GM19372 (cell line): ENCODE measurements around the gene RIMS1.
A peak's percentile ranks its signal among the peaks of the same experiment; 100 is the strongest.

Source experiments
- ATAC-seq: cut with Tn5 transposase; IDR thresholded peaks from one replicate; pipeline ENCODE4 v1.9.1; 2021; ENCODE audit warnings: mild to moderate bottlenecking, low read depth, moderate library complexity; ENCODE audit not compliant: unreplicated experiment

RIMS1 gene

GRCh38 chr6:72216222-72217068 lies 330.1 kb downstream of the RIMS1 start:
- no peak for ATAC-seq

- no peak for ATAC-seq
Measured at GRCh38 chr6:72217626-72218025, 331.3 kb downstream of the RIMS1 start.

- ATAC-seq = peak; percentile 85
Measured at GRCh38 chr6:72218125-72218524, 331.8 kb downstream of the RIMS1 start.

DNA sequence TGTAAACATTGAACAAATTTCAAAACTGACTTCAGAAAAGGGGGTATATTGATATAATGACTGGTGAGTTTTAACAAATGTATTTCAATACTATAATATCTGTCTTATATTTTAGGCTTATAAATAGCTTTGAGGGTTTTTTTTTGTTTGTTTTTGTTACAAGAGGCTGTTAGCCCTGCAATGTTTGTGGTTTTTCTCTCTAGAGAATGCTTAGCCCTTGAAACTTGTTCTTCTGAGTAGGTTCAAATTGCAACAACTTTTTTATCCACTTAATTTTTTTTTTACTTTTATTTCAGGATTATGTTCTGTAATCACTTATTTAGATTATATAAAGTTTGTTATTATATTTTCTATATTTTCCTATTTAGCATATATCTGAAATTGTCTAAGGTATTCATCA lies 333.2 kb downstream of the RIMS1 start:
- no peak for ATAC-seq

GRCh38 chr6:72238021-72238420 lies 351.7 kb downstream of the RIMS1 start:
- no peak for ATAC-seq

GRCh38 chr6:72238900-72239299 lies 352.6 kb downstream of the RIMS1 start:
- ATAC-seq = no peak

DNA sequence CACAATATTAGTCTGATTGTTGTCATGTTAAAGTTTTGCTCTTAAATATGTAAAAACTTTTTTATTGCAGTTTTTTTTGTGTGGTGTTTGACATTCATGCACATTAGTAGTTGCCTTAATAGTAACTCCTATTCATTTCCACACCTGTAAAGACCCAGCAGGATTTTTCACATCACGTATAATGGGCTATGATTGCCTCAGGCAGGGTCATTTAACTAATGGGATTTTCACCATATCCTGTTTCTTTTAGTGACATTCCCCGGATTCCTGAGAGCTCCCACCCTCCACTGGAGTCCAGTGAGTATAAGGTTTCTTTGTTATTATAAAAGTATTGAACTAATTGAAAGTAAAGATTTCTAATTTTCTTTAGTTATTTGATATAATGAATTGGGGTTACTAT lies 359.2 kb downstream of the RIMS1 start:
- ATAC-seq = no peak

DNA sequence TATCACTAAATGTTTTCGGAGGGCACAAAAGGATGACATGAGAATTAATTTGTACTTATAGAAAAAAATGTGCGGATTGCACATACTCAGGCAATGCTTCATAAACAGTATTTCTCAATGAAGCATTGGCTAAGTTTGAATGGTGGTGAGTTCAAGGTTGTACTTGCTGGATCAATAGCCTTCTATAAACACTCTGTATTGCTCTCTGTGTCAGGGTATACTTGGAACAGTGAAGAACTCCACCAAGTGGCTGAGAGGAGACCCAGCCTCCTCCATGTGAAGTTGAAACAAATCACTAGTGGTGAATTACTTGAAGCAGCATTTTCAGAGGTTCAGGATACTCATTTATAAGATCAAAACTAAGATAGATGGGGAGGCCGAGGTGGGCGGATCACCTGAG lies 360.6 kb downstream of the RIMS1 start:
- ATAC-seq = no peak

DNA sequence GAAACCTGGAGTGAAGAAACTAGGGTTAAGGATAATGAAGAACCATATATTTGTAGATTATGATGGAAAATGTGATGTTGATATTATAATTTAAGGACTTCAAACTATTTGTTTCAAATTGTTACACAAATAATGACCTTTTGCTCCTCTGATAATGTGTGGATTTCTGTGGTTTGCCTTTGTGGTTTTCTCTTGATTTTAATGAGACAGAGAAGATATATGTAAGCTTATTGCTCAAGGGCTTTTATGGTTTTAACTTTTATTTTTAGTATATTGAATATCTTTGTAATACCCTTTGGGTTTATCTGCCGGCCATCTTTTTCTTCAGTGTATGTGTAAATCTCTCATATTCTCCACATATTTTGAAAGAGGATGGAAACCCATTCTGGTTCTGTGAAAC lies 362.3 kb downstream of the RIMS1 start:
- no peak for ATAC-seq

GRCh38 chr6:72250664-72251063 lies 364.3 kb downstream of the RIMS1 start:
- no peak for ATAC-seq

DNA sequence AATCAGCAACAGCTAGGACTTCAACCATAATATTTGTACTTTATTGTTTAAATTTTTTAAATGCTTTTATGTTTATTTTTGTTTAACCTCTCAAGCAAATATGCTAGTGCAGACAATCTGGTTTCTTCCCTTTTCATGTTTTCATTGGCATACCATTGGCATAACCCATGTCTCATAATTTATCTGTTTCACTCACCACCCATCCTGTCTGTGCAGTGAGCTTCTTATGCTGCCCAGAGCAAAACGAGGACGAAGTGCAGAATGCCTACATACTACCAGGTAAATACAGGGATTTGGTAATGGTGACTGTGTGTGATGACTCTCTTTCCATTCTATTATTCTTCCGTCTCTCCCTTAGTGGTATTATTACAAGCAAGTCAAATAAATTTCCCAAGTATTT lies 374.1 kb downstream of the RIMS1 start:
- no peak for ATAC-seq

- no peak for ATAC-seq
Measured at GRCh38 chr6:72261554-72261953, 375.2 kb downstream of the RIMS1 start.

- ATAC-seq = no peak
Measured at GRCh38 chr6:72262254-72262653, 375.9 kb downstream of the RIMS1 start.

- ATAC-seq = no peak
Measured at GRCh38 chr6:72267470-72267869, 381.1 kb downstream of the RIMS1 start.

DNA sequence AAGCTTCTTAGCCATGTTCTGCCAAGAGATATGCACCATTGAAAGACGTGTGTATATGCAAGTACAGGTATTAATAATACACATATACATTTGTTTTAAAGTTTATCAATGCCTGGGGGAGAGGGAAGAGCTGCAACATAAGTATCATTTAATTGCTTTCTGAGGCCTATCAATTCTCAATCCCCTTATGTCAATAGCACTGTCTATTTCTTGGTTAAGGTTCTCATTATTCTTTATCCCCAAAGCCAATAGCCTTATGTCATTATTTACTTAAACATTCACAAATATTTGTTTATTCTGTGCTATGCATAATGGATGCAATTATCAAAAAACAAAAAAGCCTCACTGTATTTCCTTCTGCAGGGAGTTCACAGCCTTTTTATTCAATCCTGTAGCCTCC lies 385.2 kb downstream of the RIMS1 start:
- no peak for ATAC-seq

GRCh38 chr6:72272958-72273357 lies 386.6 kb downstream of the RIMS1 start:
- no peak for ATAC-seq

DNA sequence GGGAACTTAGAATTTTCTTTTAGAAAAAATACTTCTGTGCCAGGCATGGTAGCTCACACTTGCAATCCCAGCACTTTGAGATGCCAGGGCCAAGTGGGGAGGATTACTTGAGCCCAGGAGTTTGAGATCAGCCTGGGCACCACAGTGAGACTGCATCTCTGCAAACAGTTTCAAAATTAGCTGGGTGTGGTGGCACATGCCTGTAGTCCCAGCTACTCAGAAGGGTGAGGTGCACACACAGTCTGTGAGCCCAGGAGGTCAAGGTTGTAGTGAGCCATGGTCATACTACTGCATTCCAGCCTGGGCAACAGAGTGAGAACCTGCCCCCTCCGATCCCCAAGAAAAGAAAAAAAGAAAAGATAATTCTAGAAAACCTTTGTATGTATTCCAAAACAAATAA lies 389.5 kb downstream of the RIMS1 start:
- no peak for ATAC-seq

DNA sequence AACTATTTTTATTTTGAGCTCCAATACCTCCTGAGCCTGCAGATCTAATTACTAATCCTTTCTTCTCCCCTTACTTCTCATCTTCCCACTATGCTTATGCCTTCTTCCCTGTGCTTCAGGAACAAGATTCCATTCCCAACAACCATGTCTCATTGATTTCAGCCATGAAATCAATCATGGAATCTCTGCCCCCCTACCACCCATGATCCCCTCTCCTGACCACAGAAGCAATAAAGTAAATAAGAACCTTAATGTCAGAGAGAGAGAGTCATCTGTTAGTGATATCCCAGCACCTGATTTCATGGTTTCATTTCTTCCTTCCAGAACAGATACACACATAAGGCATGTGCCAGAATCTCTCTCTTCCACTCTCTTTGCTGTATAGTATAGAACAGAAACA lies 395.9 kb downstream of the RIMS1 start:
- no peak for ATAC-seq

- no peak for ATAC-seq
Measured at GRCh38 chr6:72283571-72283970, 397.2 kb downstream of the RIMS1 start.

DNA sequence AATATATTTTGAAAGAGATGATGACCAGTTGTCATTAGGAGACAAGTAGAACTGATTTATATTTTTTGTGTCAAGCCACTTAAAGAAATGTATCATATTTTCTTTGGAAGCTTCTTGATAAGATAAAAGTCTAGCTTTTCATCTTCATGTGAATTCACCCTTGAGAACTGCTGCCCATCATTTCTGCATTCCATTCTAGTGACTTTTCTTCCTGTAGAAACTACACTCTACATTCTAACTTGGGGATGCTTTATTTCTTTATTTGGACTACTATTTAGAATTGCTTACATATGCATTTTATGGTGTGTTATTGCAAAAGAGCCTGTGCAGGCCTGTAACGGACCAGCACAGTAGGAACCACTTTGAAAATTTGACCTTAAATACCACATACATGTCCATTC lies 400.6 kb downstream of the RIMS1 start:
- ATAC-seq = no peak

DNA sequence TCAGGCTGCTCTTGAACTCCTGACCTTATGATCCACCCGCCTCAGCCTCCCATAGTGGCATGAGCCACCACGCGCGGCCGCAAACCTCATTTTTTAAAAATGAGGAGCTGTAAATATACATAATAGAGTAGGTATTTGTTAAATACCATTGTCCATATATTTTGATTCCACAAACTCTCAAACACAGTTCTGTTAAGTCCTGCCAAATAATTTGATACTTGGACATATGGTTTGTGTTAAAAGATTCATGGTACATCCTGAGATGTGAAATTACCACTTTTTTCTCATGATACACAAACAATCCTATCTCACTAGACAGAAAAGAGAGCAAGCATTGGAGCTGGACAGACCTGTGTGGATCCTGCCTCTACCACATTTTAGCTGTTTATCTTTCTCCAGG lies 401.5 kb downstream of the RIMS1 start:
- ATAC-seq = no peak

DNA sequence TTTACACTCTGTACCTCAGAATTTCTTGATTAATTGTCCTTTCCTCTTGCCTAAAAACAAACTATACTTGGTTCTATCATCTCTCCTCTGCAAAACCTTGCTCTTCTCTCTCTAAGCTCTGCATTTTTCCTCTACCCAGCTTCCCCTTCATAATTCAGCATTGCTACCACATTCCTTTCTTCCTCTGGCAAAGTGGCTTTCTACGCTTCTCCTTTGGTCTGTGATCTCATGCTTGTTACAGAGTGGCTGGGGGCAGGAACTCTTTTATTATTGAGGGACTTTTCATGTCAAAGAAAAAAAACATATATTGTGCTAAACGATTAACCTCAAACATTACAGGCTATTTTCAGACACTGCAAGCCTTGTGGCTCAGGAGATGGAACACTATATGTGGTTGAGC lies 402.2 kb downstream of the RIMS1 start:
- ATAC-seq = no peak

DNA sequence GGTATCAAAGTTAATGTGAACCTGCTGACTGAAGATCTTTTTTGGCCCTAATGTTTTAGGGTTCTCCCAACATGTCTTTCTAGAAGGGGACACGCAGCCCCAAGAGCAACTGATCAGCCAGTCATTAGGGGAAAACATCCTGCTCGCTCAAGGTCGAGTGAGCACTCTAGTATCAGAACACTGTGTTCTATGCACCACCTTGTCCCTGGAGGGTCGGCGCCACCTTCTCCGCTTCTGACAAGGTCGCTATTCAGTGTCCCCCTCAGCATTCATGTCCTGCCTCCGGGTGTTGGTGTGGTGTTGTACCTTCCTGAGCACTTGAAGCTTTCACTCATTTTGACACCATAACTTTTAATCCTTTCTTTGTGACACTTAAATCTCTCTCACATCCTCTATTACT lies 404.3 kb downstream of the RIMS1 start:
- no peak for ATAC-seq
